ENCODE measurements around the gene RBM7.

GRCh38 chr11:114353443-114353842 lies 47.0 kb upstream of the RBM7 start:
- TF ChIP-seq YY1 (IDR thresholded peaks at IDR 0.05; ENCODE audit: insufficient read depth, insufficient read length) (no peak), ZNF274 (IDR thresholded peaks at IDR 0.05; ENCODE audit: low read depth, low read length) (no peak), SUZ12 (IDR thresholded peaks at IDR 0.05; ENCODE audit: extremely low read depth, insufficient read depth, insufficient read length) (no peak)

Measured in NT2/D1 (cell line).